ENCODE data around the gene FBXO8.

FBXO8 gene

DNA sequence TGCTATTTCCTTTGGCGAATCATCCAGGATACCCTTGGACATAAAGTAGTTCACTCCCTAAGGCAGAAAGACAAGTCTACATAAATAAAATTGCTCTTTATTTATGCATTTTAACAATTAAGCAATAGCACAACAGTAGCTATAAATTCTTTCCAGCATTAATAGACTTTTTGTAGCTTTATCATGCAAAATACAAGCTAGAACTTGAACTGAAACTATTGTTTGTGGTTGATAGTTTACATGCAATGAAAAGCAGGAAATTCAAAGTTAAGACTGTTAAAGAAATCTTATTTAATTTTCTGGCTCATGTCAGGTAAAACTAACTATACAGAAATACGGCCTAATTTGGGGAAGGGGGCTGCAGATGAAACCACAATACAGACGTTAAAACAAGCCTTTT lies 42.3 kb downstream of the FBXO8 start:
- DNase-seq, result no peak

DNA sequence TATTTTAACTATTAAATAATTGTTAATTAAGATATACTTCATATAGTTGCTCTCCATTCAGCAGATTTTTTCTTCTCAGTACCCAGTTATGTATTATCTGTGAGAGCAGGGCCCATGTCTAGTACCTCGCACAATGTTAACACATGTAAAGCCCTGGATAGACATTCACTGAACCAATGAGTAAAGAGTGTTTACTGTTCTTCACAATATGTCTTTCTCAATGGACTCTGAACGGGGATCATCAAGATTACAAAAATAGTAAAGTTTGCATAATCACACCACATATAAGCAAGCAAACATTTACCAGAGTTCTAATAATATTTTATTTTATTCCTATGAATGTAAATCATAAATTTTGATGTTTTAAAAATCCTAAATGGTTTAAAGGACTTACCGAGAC lies 47.1 kb downstream of the FBXO8 start:
- no peak for DNase-seq

DNA sequence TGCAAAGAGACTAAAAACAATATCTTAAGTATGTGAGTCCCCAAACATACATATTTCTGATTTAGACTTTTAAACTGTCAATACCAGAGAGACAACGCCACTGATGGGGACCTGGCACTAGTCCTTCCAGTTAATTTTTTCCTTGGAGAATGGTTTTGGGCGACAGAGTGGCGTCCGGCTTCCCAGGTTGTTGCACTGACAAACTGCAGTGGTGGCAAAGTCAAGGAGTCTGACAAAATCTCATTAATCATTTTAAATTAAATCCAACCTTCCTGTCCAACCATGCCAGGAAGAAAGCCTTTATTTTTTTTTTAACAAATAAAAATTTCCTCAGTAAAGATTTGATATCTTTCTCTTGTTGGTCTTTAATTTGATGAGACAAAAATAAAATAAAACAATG lies 52.8 kb downstream of the FBXO8 start:
- DNase-seq, result no peak

DNA sequence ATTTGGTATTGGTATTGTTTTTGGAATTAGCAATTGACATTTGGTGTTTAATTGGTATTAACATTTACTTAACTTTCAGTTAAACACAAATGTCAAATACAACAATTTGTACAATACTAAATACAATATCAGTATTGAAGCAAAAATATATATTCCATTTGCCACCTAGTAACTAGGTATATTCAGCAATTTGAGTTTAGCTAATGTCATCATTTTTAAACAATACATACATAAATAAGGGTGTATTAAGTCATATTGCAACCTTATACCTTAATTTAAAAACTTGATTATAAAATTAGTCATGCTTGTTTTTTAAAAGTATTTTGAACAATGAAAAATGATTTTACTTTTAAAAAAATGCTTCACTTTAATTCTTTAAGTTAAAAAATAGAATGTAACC lies 53.3 kb downstream of the FBXO8 start:
- DNase-seq, result no peak

DNA sequence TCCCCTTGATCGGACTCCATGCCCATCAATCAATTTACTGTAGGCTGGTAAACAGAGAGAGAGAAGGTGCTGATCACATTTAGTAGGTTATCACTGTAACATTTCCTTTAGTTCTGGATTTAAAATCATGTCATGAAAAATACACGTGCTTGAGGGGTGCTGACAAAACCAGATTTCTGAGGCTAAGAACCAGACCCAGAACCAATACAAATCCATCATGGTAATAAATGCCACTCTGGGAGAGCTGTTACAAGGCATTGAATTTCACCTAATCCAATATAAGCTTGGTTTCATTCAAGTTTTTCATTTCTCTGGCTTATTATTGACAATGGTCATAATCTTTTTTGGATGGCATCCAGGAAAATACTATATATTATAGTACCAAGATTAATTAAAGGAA lies 54.5 kb downstream of the FBXO8 start:
- DNase-seq, result no peak

DNA sequence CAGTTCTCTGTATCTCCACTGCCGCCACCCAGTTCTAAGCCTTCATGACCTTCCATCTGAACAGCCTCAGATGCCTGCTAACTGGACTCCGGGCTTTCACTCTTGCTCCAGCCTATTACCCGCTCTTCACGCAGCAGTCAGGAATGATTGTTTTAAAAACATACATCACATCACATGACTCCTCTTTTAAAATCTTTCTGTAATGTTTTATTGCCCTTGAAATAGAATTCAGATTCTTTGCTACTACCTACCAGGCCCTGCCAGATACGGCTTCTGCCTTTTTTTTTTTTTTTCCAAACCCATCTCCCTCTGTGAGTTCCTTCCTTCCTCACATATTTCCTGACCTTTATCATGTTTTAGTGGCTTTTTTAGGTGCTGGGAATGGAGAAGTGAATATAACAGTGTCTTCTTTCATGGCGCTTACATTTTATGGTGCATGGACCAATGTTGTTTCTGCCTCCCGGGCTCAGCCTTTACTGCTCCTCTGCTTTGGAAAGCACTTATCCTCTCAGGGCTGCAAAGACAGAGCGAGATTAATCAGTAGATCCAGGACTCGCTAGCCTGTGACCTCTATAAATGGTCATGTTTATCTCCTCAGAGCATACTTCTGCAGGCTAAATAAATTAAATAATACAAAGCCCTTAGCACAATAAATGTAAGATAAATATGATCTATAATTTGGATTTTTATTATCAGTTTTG lies 58.0 kb downstream of the FBXO8 start:
- DNase-seq, result no peak

DNA sequence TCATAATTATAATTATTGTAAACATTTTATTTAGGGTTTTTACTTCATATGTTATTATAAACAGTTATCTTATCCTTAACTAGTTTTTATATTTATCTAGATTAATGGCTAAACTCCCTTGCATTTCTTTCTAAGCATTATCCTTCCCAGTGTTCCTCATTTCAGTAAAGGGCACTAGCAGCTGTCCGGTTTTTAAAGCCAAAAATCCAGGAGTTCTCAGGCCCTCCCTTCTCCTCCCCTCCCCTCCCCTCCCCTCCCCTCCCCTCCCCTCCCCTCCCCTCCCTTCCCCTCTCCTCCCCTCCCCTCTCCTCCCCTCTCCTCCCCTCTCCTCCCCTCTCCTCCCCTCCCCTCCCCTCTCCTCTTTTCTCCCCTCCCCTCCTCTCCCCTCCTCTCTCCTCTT lies 58.9 kb downstream of the FBXO8 start:
- no peak for DNase-seq

DNA sequence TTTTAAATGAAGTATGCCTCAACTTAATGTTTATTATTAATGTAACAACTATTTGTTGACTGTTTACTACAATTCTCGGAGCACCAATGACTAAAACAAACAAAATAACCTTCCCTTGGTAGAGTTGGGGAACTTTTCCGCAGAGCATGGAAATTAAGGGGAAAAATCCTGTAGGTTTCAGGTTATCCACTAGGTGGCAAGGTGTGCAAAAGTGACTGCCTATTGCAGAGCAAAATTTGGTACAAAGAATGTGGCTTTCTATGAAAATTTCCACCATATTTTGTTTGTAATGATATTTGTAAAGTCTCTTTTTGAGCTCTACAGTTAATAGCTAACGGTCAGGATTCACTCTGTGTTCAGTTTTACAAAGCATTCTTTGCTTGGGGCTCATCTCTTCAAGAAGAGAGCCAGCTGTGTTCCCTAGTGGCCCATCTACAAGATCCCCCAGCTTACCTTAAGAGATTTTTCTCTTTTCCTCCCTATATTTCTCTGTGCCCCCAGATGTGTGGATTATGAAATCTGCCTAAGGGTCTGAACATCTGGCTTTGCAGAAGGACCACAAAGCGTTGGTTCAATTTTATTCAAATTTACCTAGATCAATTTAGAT lies 61.1 kb downstream of the FBXO8 start:
- no peak for DNase-seq

DNA sequence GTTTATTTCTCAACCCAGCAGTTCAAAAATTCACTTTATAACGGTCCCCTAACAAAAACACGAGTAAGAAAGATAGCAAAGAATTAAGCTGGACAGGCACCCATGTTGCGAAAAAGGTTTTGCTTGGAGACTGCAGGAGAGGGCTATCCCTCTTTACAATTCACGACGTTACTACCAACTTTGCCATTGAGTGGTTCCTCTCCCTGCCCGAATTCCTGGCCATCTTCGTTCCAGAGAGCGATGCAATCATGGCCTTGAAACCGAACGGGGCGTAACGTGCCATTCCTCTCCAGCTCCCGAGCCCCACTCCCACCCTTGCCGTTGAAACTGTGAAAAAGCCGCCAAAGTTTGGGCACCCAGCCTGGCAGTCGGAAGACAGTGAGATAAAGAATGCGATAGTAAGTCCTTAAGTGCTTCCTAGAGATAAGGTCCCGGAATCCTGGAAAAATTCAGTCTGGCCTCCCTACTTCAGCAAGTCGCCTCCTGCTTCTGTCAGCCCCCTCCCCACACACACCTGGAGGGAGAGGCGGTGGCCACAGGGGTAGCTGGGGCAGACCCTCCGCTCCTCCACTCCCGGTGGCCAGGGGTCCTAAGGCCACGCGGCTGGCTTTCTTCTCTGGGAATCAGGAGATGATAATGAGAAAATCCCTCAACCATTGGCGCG lies 65.2 kb downstream of the FBXO8 start:
- no peak for DNase-seq

DNA sequence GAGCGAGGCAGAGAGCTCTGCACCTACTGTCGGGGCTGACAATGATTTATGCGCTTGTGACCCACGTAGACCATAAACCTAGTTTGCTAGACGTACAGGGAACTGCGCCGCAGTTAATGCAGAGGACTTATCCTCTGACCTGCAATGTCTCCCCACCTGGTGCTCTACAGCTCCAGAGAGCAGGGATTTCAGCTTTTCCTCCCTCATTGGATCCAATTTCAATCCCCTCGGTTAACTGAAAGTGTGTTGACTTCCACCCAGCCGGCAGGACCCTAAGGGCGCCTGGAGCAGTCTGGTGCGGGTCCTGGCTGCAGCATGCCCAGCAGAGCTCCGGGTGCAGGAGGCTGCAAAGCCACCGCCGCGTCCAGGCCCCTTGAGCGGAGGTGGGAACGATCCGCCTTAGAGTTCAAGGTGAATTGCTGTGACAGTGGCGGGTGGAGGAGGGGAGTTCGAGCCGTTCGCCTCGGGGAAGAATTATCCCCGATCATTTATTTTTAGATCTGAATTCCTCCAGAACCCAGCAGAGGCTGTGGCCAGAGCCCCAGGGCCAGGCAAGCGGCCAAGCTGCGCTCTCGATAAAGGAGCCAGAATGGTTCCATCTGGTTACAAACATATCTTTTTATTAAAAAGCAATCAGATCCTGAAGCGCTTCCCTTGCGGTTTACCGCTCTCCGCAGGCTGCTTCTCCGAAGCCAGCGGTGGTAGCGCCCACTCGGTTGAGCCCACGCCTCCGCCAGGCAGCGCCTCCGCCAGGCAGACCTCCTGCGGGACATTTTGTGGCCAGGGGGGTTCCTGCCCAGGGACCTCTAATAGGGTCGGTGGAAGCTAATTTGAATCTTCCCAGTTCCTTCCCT lies 66.0 kb downstream of the FBXO8 start:
- DNase-seq, result no peak

DNA sequence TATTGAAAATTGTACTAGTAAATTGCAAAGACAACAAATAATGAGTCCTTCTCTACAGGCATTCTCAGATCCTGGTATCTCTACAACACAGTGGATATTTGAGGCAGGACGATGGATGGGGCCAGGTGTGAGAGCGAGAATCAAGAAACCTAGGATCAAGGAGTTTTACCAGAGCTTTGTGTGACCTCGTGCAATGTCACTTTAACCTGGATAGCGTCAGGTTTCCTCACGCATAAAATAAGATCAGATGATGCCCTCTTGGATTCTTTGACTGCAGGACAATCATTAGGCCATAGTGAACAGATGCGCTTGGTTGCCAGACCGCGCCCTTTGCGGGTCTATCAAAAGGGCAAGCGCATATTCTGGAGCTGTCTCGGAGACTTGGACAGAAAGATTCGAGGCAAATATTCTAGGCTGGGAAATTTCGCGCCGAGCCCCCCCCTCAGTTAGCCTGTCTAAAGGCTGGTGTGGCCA lies 66.6 kb downstream of the FBXO8 start:
- DNase-seq, result no peak

DNA sequence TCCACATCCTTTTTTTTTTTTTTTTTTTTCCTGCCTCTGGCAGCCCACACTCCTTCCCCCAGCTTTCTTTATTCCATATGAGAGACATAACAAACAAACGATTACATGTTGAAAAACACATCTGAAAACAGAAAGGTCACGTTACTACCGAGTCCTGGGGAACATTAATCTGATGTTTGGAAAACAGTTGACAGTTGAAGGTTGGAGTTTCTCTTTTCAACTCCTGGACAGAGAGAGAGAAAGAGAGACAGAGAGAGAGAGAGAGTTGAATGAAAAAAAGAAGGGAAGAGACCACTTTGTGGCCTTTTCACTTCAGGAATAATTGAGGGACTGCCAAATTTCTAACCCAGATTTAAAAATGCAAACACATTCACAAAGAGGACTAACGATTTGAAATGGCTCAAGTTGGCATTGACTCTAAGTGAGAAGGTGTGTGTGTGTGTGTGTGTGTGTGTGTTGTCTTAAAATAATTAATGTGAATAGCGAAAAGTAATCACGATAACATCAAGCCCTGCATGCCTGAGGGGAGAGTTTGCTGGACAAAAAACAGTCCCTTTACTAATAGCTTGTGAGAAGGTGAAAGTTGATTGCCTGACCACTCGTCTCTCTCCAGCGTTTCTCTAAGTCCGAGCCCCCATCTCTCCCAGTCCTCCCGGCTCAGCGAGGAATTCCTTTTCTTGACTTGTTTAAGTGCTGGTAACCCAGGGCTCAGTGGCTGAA lies 67.3 kb downstream of the FBXO8 start:
- DNase-seq, result no peak

DNA sequence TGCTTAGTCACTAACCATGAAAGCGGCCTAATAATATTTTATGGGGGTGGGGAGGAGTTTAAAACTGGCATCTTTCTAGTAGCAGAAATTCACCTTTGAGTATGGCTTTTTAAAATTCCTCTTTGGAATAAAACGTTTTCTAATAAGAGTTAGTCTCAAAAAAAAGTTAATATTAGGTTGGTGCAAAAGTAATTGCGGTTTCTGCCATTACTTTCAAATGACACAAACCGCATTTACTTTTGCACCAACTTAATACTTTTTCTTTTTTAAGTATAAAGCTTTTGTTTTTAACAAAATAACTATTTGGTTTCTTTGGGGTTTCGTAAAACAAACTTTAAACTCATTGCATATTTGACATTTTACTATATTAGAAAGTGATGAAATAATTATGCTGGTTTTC lies 68.4 kb downstream of the FBXO8 start:
- no peak for DNase-seq

DNA sequence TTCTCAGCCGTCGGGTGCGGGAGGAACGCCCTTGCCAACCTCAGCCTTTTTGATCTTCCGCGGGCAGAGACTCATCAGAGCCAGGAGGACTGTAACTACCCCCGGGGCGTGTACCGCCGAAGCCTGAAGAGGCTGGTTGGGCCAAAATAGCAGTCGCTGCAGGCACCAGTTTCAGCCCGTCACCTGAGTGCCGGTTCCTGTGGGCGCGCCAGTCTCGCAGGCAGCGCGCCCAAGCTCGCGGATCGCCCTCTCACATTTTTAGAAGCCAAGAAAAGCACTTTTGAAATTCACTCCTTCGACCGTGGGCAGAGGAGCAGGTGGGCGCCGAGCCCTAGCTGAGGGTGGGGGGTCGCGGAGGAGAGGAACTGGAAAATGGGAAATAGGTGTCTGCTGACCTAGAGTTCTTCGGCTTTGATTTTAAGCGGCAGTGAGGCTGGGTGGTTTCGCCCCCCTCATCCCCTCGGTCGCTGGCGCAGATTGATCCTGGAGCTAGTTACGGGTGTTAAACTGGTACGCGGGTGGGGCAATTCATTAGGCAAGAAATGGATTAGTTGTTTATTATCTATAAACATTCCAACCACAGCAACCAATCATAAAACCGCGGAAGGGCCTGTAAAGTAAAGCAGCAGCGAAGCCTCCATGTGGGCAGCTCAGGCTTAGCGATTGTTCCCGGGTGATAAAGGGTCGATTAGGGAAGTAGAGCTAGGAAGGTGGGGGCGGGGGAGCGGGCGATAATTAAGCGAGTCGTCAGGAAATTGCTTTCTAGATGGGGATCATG lies 69.2 kb downstream of the FBXO8 start:
- no peak for DNase-seq

DNA sequence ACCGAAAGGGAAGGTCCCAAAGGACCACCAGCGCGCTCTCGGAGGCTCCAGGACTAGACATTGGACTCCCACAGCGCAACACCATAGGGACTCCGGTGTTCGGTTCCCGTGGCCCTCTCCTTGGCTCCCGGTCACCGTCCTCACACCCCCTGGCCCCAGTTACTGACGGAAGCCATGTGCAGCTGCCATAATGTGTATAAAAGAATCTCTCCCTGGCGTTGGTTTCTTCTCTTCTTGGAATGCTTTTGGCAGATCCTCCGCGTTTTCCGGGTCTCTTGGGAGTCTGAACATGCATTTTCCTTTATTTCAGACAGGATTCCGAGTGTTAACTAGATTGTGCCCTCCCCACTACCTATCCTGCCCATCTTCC lies 69.8 kb downstream of the FBXO8 start:
- DNase-seq, result no peak

DNA sequence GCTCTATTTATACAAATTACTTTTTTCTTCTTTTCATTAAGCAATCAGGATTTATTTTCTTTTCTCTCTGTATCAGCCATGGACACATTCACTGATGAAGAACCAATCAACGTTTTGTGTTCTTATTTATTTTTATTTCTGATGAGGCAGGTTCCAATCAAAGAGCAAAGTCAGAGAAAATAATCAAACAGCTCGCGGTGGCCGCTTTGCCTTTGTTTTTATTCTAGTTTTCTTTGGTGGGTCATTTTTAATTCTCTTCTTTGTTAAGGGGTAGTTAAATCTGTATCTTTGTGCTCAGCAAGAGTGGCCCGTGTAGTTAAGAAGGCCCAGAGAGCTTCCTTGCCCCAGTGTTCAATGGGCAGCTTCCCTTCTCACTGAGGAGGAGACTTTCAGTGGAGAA lies 71.4 kb downstream of the FBXO8 start:
- DNase-seq, result no peak

DNA sequence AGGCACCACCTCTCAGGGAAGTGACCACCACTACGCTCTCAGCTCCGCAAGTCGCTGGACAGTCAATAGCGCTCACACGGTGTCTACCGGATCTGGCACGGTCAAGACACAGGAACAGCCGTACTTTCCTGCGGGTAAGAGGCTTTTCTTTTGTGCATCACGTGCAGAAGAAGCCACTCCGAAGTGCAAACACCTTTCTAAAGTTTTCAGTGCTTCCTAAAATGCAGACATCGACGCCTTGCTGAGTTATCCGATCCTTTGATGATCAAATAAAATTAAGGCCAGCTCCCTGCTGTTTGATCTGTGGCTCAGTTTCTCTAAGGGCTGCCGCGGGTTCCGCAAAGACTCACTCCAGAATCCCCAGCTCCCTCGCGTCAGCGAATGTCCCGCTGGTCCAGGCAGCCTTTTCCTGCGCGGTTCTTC lies 71.8 kb downstream of the FBXO8 start:
- DNase-seq, result no peak

DNA sequence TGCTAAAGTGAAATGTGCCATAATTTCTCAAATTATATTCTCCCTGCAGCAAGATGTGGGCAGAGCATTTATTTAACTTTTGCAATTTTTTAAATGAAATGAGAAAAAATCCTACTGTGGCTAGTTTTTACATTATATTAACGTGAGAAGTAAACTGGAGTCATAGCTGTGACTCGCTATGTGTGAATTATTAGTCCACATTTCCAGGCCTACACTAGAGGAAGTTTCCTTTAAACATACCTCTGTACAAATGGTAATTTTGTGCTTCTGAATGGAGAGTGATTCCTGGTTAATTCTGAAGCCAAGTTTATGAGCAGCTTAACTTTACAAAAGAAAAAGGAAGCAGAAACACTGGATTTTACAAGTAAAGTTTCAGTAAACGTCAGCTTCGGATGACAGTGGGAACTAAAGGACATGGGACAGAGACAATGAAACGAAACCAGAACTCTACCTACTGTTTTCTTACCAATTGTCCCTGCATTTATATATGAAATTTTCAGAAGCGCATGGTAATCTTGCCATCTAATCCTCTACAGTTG lies 72.4 kb downstream of the FBXO8 start:
- DNase-seq, result no peak

DNA sequence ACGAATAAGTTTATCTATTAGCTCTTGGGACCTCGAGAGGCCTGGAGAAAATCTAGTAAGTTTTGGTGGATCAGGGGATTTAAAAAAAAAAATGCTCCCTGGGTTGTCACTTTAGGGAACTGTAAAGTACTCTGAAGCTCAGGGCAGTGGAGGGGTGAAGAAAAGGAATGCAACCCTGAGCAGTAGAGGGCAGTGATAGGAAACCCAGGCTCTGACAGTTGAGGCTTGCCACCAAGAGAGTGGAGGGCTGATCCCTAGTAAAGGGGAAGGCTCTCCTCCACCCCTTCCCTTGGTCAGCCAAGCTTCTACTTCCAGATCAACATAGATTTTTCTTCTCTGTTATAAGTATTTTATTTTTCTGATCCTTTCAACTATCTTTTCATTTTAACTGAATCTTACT lies 73.1 kb downstream of the FBXO8 start:
- no peak for DNase-seq

DNA sequence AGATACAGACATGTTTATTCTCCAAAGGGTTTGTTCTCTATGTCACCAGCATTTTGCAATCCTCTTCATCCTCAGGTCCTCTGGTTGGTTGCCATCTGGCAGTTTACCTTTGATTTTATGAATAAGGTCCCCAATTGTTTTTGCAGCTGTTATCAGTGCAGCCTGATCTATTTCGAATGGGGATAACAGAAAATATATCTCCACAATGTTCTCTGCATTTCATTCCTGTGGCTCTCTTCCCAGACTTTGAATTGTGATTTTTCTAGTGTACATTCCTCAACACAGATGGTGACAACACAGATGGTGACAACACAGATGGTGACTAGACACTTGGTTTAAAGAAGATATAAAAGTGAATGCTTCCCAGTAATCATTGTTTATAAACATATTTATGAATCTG lies 74.1 kb downstream of the FBXO8 start:
- DNase-seq, result no peak

DNA sequence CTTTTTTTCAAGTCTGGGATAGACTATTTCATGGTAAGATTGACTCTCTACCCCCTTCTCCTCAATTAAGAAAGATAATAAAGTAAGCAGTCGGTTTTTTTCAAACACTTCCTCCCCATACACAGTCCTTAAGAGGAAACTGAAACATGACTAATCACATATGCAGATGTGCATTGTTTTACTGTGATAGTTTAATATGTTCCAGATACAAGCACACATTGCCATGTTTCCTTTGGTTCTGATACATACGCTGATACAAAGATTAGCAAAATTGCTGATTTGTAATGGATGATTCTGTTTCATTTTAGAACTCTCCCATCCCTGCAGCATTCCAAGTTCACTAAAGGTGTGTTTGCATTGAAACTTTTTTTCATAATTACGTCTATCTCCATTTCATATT lies 76.1 kb downstream of the FBXO8 start:
- no peak for DNase-seq

Measured in activated CD4-positive, CD25-positive, alpha-beta regulatory T cell (primary cell).